Glomerular endothelial cell (primary cell): ENCODE results near the gene NOTCH3. TPM values are rescaled to one million over a fixed set of nuclear protein-coding genes. Genes with fewer than 3 reads are reported as not detected.

Source experiments
- DNase-seq: peaks from one replicate; pipeline ENCODE4 v3.0.0-alpha.2; 2011; ENCODE audit warnings: low read depth, low spot score; ENCODE audit errors: extremely low read depth
- total RNA-seq: library from RNA; depleted of rRNA; stranded (reverse); fragments of >200 nt; gene quantifications from 2 replicates; pipeline ENCODE4 v1.2.3, GENCODE V29; 2015

NOTCH3 gene
- total RNA-seq, 1 donor from 2014 or later: 37.5 TPM

- DNase-seq: no peak
Measured at GRCh38 chr19:15237759-15238638, 37.2 kb upstream of the NOTCH3 start.

- DNase-seq: no peak
Measured at GRCh38 chr19:15236886-15237285, 36.1 kb upstream of the NOTCH3 start.

GRCh38 chr19:15235781-15236180, 35.0 kb upstream of the NOTCH3 start:
- DNase-seq: no peak

GRCh38 chr19:15234431-15235130, 33.8 kb upstream of the NOTCH3 start:
- DNase-seq: no peak

- DNase-seq: no peak
Measured at GRCh38 chr19:15231271-15231670, 30.5 kb upstream of the NOTCH3 start.

GRCh38 chr19:15227261-15227660, 26.5 kb upstream of the NOTCH3 start:
- no peak for DNase-seq

GRCh38 chr19:15225760-15226159, 25.0 kb upstream of the NOTCH3 start:
- no peak for DNase-seq

GRCh38 chr19:15223649-15224361, 23.0 kb upstream of the NOTCH3 start:
- no peak for DNase-seq

- DNase-seq: peak; percentile 50
Measured at GRCh38 chr19:15222738-15223648, 22.2 kb upstream of the NOTCH3 start.

GRCh38 chr19:15220833-15221232, 20.0 kb upstream of the NOTCH3 start:
- no peak for DNase-seq

GRCh38 chr19:15218501-15218900, 17.7 kb upstream of the NOTCH3 start:
- DNase-seq: no peak

GRCh38 chr19:15216363-15216762, 15.6 kb upstream of the NOTCH3 start:
- no peak for DNase-seq

GRCh38 chr19:15213715-15214381, 13.1 kb upstream of the NOTCH3 start:
- no peak for DNase-seq

GRCh38 chr19:15212711-15213110, 11.9 kb upstream of the NOTCH3 start:
- DNase-seq: no peak

GRCh38 chr19:15210323-15210781, 9.6 kb upstream of the NOTCH3 start:
- DNase-seq: no peak

- no peak for DNase-seq
Measured at GRCh38 chr19:15201374-15202023, 704 bp upstream of the NOTCH3 start.

- DNase-seq: no peak
Measured at GRCh38 chr19:15199661-15200552, 888 bp downstream of the NOTCH3 start.

- DNase-seq: no peak
Measured at GRCh38 chr19:15198951-15199660, 1.7 kb downstream of the NOTCH3 start.
